ENCODE results near the gene RSBN1L. TPM values are rescaled to one million over a fixed set of nuclear protein-coding genes. Genes with fewer than 3 reads are reported as not detected.
"Not testable (repeated sequence)": the region's sequence is repeated elsewhere in the genome, so short reads cannot be mapped to it uniquely, and the experiment has no call there.

RSBN1L gene
- total RNA-seq, 1 experiment from 2014 or later: 33.7 TPM

GRCh38 chr7:77702968-77703472 lies 6.8 kb downstream of the RSBN1L start:
- H3K27me3 ChIP-seq (ENCODE audit: low read length): no peaks in the 10 kb centered on the region
- H4K20me1 ChIP-seq (ENCODE audit: insufficient read depth, low read depth, low read length): peaks cover 13% of the 10 kb centered on the region; the same call in 1 of the 2 replicates
- H3K4me1 ChIP-seq (ENCODE audit: low read length): peaks cover 24% of the 10 kb centered on the region
- H2AFZ ChIP-seq (ENCODE audit: low read length): no peak overlapping the region
- H3K9me3 ChIP-seq (ENCODE audit: low read length): no peaks in the 10 kb centered on the region
- H3K9ac ChIP-seq (ENCODE audit: low read length): no peak overlapping the region
- H3K27ac ChIP-seq (ENCODE audit: low read length): no peak overlapping the region
- H3K36me3 ChIP-seq (ENCODE audit: insufficient read depth, low read length): peaks cover 20% of the 10 kb centered on the region; the same call in 1 of the 2 replicates
- H3K9me2 ChIP-seq (replicated peaks; ENCODE audit: insufficient read depth, low read length): no peaks in the 10 kb centered on the region
- H3K4me2 ChIP-seq (ENCODE audit: low read depth, low read length, poor library complexity, severe bottlenecking): no peak overlapping the region
- H3K79me2 ChIP-seq (ENCODE audit: low read length): peaks cover 100% of the 10 kb centered on the region
- no peak overlapping the region for H3K4me3 ChIP-seq (ENCODE audit: low read length)
- no peak for DNase-seq

GRCh38 chr7:77703669-77704068 lies 7.4 kb downstream of the RSBN1L start:
- DNase-seq; H4K20me1 ChIP-seq (ENCODE audit: insufficient read depth, low read depth, low read length); H2AFZ ChIP-seq (ENCODE audit: low read length); H3K4me3 ChIP-seq (ENCODE audit: low read length); H3K9me2 ChIP-seq (replicated peaks; ENCODE audit: insufficient read depth, low read length); H3K9me3 ChIP-seq (ENCODE audit: low read length); H3K27ac ChIP-seq (ENCODE audit: low read length); H3K9ac ChIP-seq (ENCODE audit: low read length); H3K27me3 ChIP-seq (ENCODE audit: low read length); H3K4me2 ChIP-seq (ENCODE audit: low read depth, low read length, poor library complexity, severe bottlenecking): not testable (repeated sequence)
- Histone ChIP-seq H3K79me2 (ENCODE audit: low read length) (peaks cover 100% of the 10 kb centered on the region), H3K4me1 (ENCODE audit: low read length) (peaks cover 18% of the 10 kb centered on the region), H3K36me3 (ENCODE audit: insufficient read depth, low read length) (peaks cover 20% of the 10 kb centered on the region; the same call in 1 of the 2 replicates)

DNA sequence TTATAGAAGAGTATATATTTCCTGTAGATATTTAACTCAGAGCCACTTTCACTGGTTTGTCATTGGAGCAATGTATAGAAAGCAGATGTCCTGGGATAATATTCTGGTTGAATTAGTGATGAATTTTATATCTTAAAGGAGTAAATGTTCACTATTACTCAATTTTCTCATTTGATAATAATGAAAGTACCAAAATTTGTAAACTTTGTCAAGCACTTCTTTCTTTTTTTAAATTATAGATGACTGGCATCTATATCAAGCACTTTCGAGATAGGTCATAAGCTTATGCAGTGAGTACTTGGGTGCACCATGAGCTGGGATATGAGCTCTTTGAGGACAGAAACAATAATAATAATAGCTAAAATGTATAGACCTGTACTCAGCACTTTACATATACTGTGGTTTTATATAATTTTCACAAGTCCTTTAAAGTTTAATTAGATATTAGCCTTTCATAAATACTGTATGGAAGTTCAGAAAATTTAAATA lies 11.3 kb downstream of the RSBN1L start:
- Histone ChIP-seq H3K36me3 (ENCODE audit: insufficient read depth, low read length) (peaks cover 40% of the 10 kb centered on the region), H4K20me1 (ENCODE audit: insufficient read depth, low read depth, low read length) (0 out of 2 replicates have a peak, but pooled peaks cover 4% of the 10 kb centered on the region), H3K4me1 (ENCODE audit: low read length) (no peaks in the 10 kb centered on the region), H3K9me2 (replicated peaks; ENCODE audit: insufficient read depth, low read length) (no peaks in the 10 kb centered on the region), H3K9me3 (ENCODE audit: low read length) (no peaks in the 10 kb centered on the region), H3K79me2 (ENCODE audit: low read length) (peaks cover 99% of the 10 kb centered on the region), H3K4me3 (ENCODE audit: low read length) (no peak overlapping the region), H3K27me3 (ENCODE audit: low read length) (no peaks in the 10 kb centered on the region), H3K4me2 (ENCODE audit: low read depth, low read length, poor library complexity, severe bottlenecking) (no peak overlapping the region), H2AFZ (ENCODE audit: low read length) (no peak overlapping the region), H3K27ac (ENCODE audit: low read length) (no peak overlapping the region), H3K9ac (ENCODE audit: low read length) (no peak overlapping the region)
- DNase-seq: no peak

DNA sequence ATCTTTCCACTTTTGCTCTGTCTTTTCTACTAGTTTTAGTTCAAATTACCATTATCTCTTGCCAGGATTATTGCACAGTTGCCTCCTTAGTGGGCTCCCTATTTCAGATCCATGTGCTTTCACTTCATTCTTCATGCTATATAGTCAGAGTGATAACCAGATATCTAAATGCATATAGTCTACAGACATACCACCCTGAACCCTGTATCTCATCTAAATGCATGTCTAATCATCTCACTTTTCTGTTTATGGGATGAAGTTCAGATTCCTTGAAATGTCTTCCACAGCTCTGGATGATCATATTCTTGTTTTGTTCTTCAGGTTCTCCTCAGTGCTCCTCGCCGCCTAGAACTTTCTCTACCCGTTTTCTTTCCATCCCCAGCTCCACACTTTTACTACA lies 13.8 kb downstream of the RSBN1L start:
- H3K4me2 ChIP-seq (ENCODE audit: low read depth, low read length, poor library complexity, severe bottlenecking): no peak overlapping the region
- no peak overlapping the region for H3K9ac ChIP-seq (ENCODE audit: low read length)
- peaks cover 48% of the 10 kb centered on the region for H3K36me3 ChIP-seq (ENCODE audit: insufficient read depth, low read length)
- no peaks in the 10 kb centered on the region for H4K20me1 ChIP-seq (ENCODE audit: insufficient read depth, low read depth, low read length)
- H3K4me3 ChIP-seq (ENCODE audit: low read length): no peak overlapping the region
- H3K9me3 ChIP-seq (ENCODE audit: low read length): no peaks in the 10 kb centered on the region
- no peaks in the 10 kb centered on the region for H3K4me1 ChIP-seq (ENCODE audit: low read length)
- peaks cover 99% of the 10 kb centered on the region for H3K79me2 ChIP-seq (ENCODE audit: low read length)
- H3K9me2 ChIP-seq (replicated peaks; ENCODE audit: insufficient read depth, low read length): no peaks in the 10 kb centered on the region
- no peak overlapping the region for H2AFZ ChIP-seq (ENCODE audit: low read length)
- no peak for DNase-seq
- no peak overlapping the region for H3K27ac ChIP-seq (ENCODE audit: low read length)
- no peaks in the 10 kb centered on the region for H3K27me3 ChIP-seq (ENCODE audit: low read length)

- Histone ChIP-seq H3K27ac (ENCODE audit: low read length) (no peak overlapping the region), H4K20me1 (ENCODE audit: insufficient read depth, low read depth, low read length) (0 out of 2 replicates have a peak, but pooled peaks cover 3% of the 10 kb centered on the region), H3K27me3 (ENCODE audit: low read length) (no peaks in the 10 kb centered on the region), H3K9me2 (replicated peaks; ENCODE audit: insufficient read depth, low read length) (no peaks in the 10 kb centered on the region), H3K79me2 (ENCODE audit: low read length) (peaks cover 99% of the 10 kb centered on the region), H2AFZ (ENCODE audit: low read length) (no peak overlapping the region), H3K9ac (ENCODE audit: low read length) (no peak overlapping the region), H3K4me1 (ENCODE audit: low read length) (no peaks in the 10 kb centered on the region), H3K36me3 (ENCODE audit: insufficient read depth, low read length) (peaks cover 48% of the 10 kb centered on the region), H3K4me3 (ENCODE audit: low read length) (no peak overlapping the region), H3K9me3 (ENCODE audit: low read length) (no peaks in the 10 kb centered on the region), H3K4me2 (ENCODE audit: low read depth, low read length, poor library complexity, severe bottlenecking) (no peak overlapping the region)
- no peak for DNase-seq
These were observed 14.6 kb downstream of the RSBN1L start for GRCh38 chr7:77710861-77711260.

- Histone ChIP-seq H4K20me1 (ENCODE audit: insufficient read depth, low read depth, low read length) (0 out of 2 replicates have a peak, but pooled peaks cover 6% of the 10 kb centered on the region), H3K79me2 (ENCODE audit: low read length) (peaks cover 99% of the 10 kb centered on the region)
- DNase-seq: no peak
These were observed 17.9 kb downstream of the RSBN1L start for GRCh38 chr7:77714195-77714594.

GRCh38 chr7:77714931-77715330 lies 18.7 kb downstream of the RSBN1L start:
- not testable (repeated sequence) for H3K9ac ChIP-seq (ENCODE audit: low read length); H3K27ac ChIP-seq (ENCODE audit: low read length); DNase-seq; H3K4me2 ChIP-seq (ENCODE audit: low read depth, low read length, poor library complexity, severe bottlenecking); H3K27me3 ChIP-seq (ENCODE audit: low read length); H2AFZ ChIP-seq (ENCODE audit: low read length); H4K20me1 ChIP-seq (ENCODE audit: insufficient read depth, low read depth, low read length); H3K9me3 ChIP-seq (ENCODE audit: low read length); H3K9me2 ChIP-seq (replicated peaks; ENCODE audit: insufficient read depth, low read length); H3K4me3 ChIP-seq (ENCODE audit: low read length)
- H3K4me1 ChIP-seq (ENCODE audit: low read length): peaks cover 11% of the 10 kb centered on the region
- H3K79me2 ChIP-seq (ENCODE audit: low read length): peaks cover 99% of the 10 kb centered on the region
- H3K36me3 ChIP-seq (ENCODE audit: insufficient read depth, low read length): peaks cover 32% of the 10 kb centered on the region

More at GRCh38 chr7:77714195-77714594, 17.9 kb downstream of the RSBN1L start:
- 0 out of 2 replicates have a peak overlapping the region, but pooled peaks have one; percentile 5 for H3K27ac ChIP-seq (ENCODE audit: low read length)
- H3K4me2 ChIP-seq (ENCODE audit: low read depth, low read length, poor library complexity, severe bottlenecking): no peak overlapping the region
- H3K36me3 ChIP-seq (ENCODE audit: insufficient read depth, low read length): peaks cover 36% of the 10 kb centered on the region
- no peak overlapping the region for H3K4me3 ChIP-seq (ENCODE audit: low read length)
- no peaks in the 10 kb centered on the region for H3K9me2 ChIP-seq (replicated peaks; ENCODE audit: insufficient read depth, low read length)
- peaks cover 6% of the 10 kb centered on the region for H3K4me1 ChIP-seq (ENCODE audit: low read length)
- no peaks in the 10 kb centered on the region for H3K9me3 ChIP-seq (ENCODE audit: low read length)
- H2AFZ ChIP-seq (ENCODE audit: low read length): no peak overlapping the region
- no peak overlapping the region for H3K9ac ChIP-seq (ENCODE audit: low read length)
- H3K27me3 ChIP-seq (ENCODE audit: low read length): no peaks in the 10 kb centered on the region

DNA sequence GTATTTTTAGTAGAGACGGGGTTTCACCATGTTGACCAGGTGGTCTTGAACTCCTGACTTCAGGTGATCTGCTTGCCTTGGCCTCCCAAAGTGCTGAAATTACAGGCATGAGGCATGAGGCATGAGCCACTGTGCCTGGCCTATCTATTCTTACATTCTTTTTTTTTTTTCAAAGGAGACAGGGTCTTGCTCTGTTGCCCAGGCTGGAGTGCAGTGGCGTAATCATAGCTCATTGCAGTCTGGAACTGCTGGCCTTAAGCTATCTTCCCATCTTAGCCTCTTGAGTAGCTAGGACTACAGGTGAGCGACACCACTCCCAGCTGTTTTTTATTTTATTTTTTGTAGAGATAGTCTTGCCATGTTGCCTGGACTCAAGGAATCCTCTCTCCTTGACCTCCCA lies 20.5 kb downstream of the RSBN1L start:
- Histone ChIP-seq H3K9ac (ENCODE audit: low read length) (no peak overlapping the region), H3K4me2 (ENCODE audit: low read depth, low read length, poor library complexity, severe bottlenecking) (no peak overlapping the region), H3K27ac (ENCODE audit: low read length) (no peak overlapping the region), H3K79me2 (ENCODE audit: low read length) (peaks cover 99% of the 10 kb centered on the region), H3K9me2 (replicated peaks; ENCODE audit: insufficient read depth, low read length) (no peaks in the 10 kb centered on the region), H3K4me3 (ENCODE audit: low read length) (no peak overlapping the region), H3K9me3 (ENCODE audit: low read length) (no peaks in the 10 kb centered on the region), H3K36me3 (ENCODE audit: insufficient read depth, low read length) (peaks cover 16% of the 10 kb centered on the region; the same call in 1 of the 2 replicates), H3K27me3 (ENCODE audit: low read length) (no peaks in the 10 kb centered on the region), H2AFZ (ENCODE audit: low read length) (no peak overlapping the region), H3K4me1 (ENCODE audit: low read length) (peaks cover 23% of the 10 kb centered on the region), H4K20me1 (ENCODE audit: insufficient read depth, low read depth, low read length) (0 out of 2 replicates have a peak, but pooled peaks cover 6% of the 10 kb centered on the region)
- no peak for DNase-seq
